GM21529 (cell line): ENCODE data around the gene NEK7.
"Not testable (repeated sequence)": the region's sequence is repeated elsewhere in the genome, so short reads cannot be mapped to it uniquely, and the experiment has no call there.

Experiments
- ATAC-seq: cut with Tn5 transposase; IDR thresholded peaks from one replicate; pipeline ENCODE4 v1.9.1; 2021; ENCODE audit not compliant: unreplicated experiment

Gene NEK7

GRCh38 chr1:198156745-198157240, at the start of gene NEK7:
NEK7 (plus strand) TSS chr1:198156998; CDS start chr1:198232581, 75,583 bp downstream.
- ATAC-seq = peak; percentile 48

GRCh38 chr1:198107091-198107501, 49.7 kb upstream of the NEK7 start:
- ATAC-seq = no peak

- no peak for ATAC-seq
Measured at GRCh38 chr1:198108636-198109370, 48.0 kb upstream of the NEK7 start.

GRCh38 chr1:198109371-198109715, 47.5 kb upstream of the NEK7 start:
- no peak for ATAC-seq

GRCh38 chr1:198113342-198113750, 43.5 kb upstream of the NEK7 start:
- no peak for ATAC-seq

- ATAC-seq = no peak
Measured at GRCh38 chr1:198116069-198116468, 40.7 kb upstream of the NEK7 start.

GRCh38 chr1:198116469-198116868, 40.3 kb upstream of the NEK7 start:
- ATAC-seq = no peak

GRCh38 chr1:198117267-198117666, 39.5 kb upstream of the NEK7 start:
- no peak for ATAC-seq

- ATAC-seq = no peak
Measured at GRCh38 chr1:198118134-198118533, 38.7 kb upstream of the NEK7 start.

- no peak for ATAC-seq
Measured at GRCh38 chr1:198119906-198120305, 36.9 kb upstream of the NEK7 start.

GRCh38 chr1:198121056-198121826, 35.6 kb upstream of the NEK7 start:
- ATAC-seq = no peak

- ATAC-seq = no peak
Measured at GRCh38 chr1:198122693-198123092, 34.1 kb upstream of the NEK7 start.

- ATAC-seq = no peak
Measured at GRCh38 chr1:198123133-198123532, 33.7 kb upstream of the NEK7 start.

- ATAC-seq = no peak
Measured at GRCh38 chr1:198124673-198125072, 32.1 kb upstream of the NEK7 start.

- ATAC-seq = no peak
Measured at GRCh38 chr1:198125995-198126735, 30.6 kb upstream of the NEK7 start.

- no peak for ATAC-seq
Measured at GRCh38 chr1:198128533-198128932, 28.3 kb upstream of the NEK7 start.

GRCh38 chr1:198130053-198130452, 26.7 kb upstream of the NEK7 start:
- not testable (repeated sequence) for ATAC-seq

- ATAC-seq = peak; percentile 91
Measured at GRCh38 chr1:198132060-198132781, 24.6 kb upstream of the NEK7 start.

- no peak for ATAC-seq
Measured at GRCh38 chr1:198134252-198134651, 22.5 kb upstream of the NEK7 start.

- ATAC-seq = no peak
Measured at GRCh38 chr1:198135366-198135765, 21.4 kb upstream of the NEK7 start.
